ENCODE data around the gene POLR2L. TPM values are rescaled to one million over a fixed set of nuclear protein-coding genes. Genes with fewer than 3 reads are reported as not detected.

The POLR2L gene
- total RNA-seq, 2 donors from 2014 or later, result 64.5 to 91.1 TPM

- no peak for TF ChIP-seq POLR2AphosphoS5 (IDR thresholded peaks at IDR 0.05)
- no peak for TF ChIP-seq CTCF (IDR thresholded peaks at IDR 0.05)
- no peak for TF ChIP-seq POLR2A (IDR thresholded peaks at IDR 0.05)
- intact Hi-C loops (cut with DNase I), result no loop called here
- 97% methylated on average over 21 of the region's 21 CpGs for WGBS
- Histone ChIP-seq H3K4me1 (replicated peaks) (peaks cover 13% of the 10 kb centered on the region), H3K36me3 (no peaks in the 10 kb centered on the region), H3K9me3 (no peaks in the 10 kb centered on the region), H3K4me3 (no peak overlapping the region), H3K27ac (no peak overlapping the region), H3K27me3 (replicated peaks; ENCODE audit: insufficient read depth) (no peaks in the 10 kb centered on the region)
- DNase-seq (ENCODE audit: low spot score), result no peak
Observed at GRCh38 chr11:802018-802617, 40.2 kb downstream of the POLR2L start.

- H3K4me1 ChIP-seq (replicated peaks), result peaks cover 21% of the 10 kb centered on the region
Observed at GRCh38 chr11:801097-801780, 41.1 kb downstream of the POLR2L start.

GRCh38 chr11:800473-800872 lies 41.9 kb downstream of the POLR2L start:
- DNase-seq (ENCODE audit: low spot score), result no peak
- Histone ChIP-seq H3K27ac (no peak overlapping the region), H3K36me3 (no peaks in the 10 kb centered on the region), H3K4me3 (no peak overlapping the region), H3K9me3 (no peaks in the 10 kb centered on the region), H3K27me3 (replicated peaks; ENCODE audit: insufficient read depth) (no peaks in the 10 kb centered on the region), H3K4me1 (replicated peaks) (peaks cover 26% of the 10 kb centered on the region)
- no peak for TF ChIP-seq POLR2A (IDR thresholded peaks at IDR 0.05)
- TF ChIP-seq CTCF (IDR thresholded peaks at IDR 0.05), result no peak
- TF ChIP-seq POLR2AphosphoS5 (IDR thresholded peaks at IDR 0.05), result no peak
- intact Hi-C loops (cut with DNase I), result no loop called here
- WGBS, result 91% methylated on average over 30 of the region's 30 CpGs

More at GRCh38 chr11:801097-801780, 41.1 kb downstream of the POLR2L start:
- intact Hi-C loops (cut with DNase I), result no loop called here
- 83% methylated on average over 20 of the region's 20 CpGs for WGBS
- H3K36me3 ChIP-seq, result no peaks in the 10 kb centered on the region
- H3K27me3 ChIP-seq (replicated peaks; ENCODE audit: insufficient read depth), result no peaks in the 10 kb centered on the region
- H3K27ac ChIP-seq, result no peak overlapping the region
- H3K9me3 ChIP-seq, result no peaks in the 10 kb centered on the region
- H3K4me3 ChIP-seq, result no peak overlapping the region
- DNase-seq (ENCODE audit: low spot score), result no peak
- TF ChIP-seq POLR2A (IDR thresholded peaks at IDR 0.05) (no peak), POLR2AphosphoS5 (IDR thresholded peaks at IDR 0.05) (no peak), CTCF (IDR thresholded peaks at IDR 0.05) (no peak)

GRCh38 chr11:799641-800316 lies 42.5 kb downstream of the POLR2L start:
- no peaks in the 10 kb centered on the region for H3K27me3 ChIP-seq (replicated peaks; ENCODE audit: insufficient read depth)
- H3K36me3 ChIP-seq, result no peaks in the 10 kb centered on the region
- H3K4me3 ChIP-seq, result no peak overlapping the region
- H3K9me3 ChIP-seq, result no peaks in the 10 kb centered on the region
- intact Hi-C loops (cut with DNase I), result no loop called here
- H3K4me1 ChIP-seq (replicated peaks), result peaks cover 29% of the 10 kb centered on the region
- TF ChIP-seq CTCF (IDR thresholded peaks at IDR 0.05) (no peak), POLR2AphosphoS5 (IDR thresholded peaks at IDR 0.05) (no peak), POLR2A (IDR thresholded peaks at IDR 0.05) (no peak)
- H3K27ac ChIP-seq, result no peak overlapping the region
- 87% methylated on average over 32 of the region's 32 CpGs for WGBS
- no peak for DNase-seq (ENCODE audit: low spot score)
